HEK293 (cell line): ENCODE results near the gene ROR2.

ENCODE experiments used
- CTCF ChIP-seq: fragments of 450-650 bp; formaldehyde crosslinking; IDR thresholded peaks from 2 replicates; pipeline ENCODE4 v1.5.1; 2016; ENCODE audit warnings: missing biosample characterization, missing genetic modification characterization
- KLF1 ChIP-seq: fragments of 450-650 bp; formaldehyde crosslinking; IDR thresholded peaks from 2 replicates; pipeline ENCODE4 v1.5.1; 2016; ENCODE audit warnings: missing biosample characterization, missing genetic modification characterization
- PATZ1 ChIP-seq: fragments of 450-650 bp; formaldehyde crosslinking; IDR thresholded peaks from 2 replicates; pipeline ENCODE4 v1.5.1; 2016; ENCODE audit warnings: missing biosample characterization, missing genetic modification characterization
- PRDM2 ChIP-seq: fragments of 450-650 bp; formaldehyde crosslinking; IDR thresholded peaks from 2 replicates; pipeline ENCODE4 v1.5.1; 2016; ENCODE audit warnings: missing biosample characterization, missing genetic modification characterization, borderline replicate concordance
- ZNF112 ChIP-seq: fragments of 450-650 bp; formaldehyde crosslinking; IDR thresholded peaks from 2 replicates; pipeline ENCODE4 v1.5.0; 2017; ENCODE audit warnings: missing biosample characterization, missing genetic modification characterization
- ZNF155 ChIP-seq: fragments of 450-650 bp; formaldehyde crosslinking; IDR thresholded peaks from 2 replicates; pipeline ENCODE4 v1.5.1; 2016; ENCODE audit warnings: missing biosample characterization, missing genetic modification characterization
- ZNF175 ChIP-seq: fragments of 450-650 bp; formaldehyde crosslinking; IDR thresholded peaks from 2 replicates; pipeline ENCODE4 v1.5.1; 2016; ENCODE audit warnings: missing biosample characterization, missing genetic modification characterization
- ZNF23 ChIP-seq: fragments of 450-650 bp; formaldehyde crosslinking; IDR thresholded peaks from 2 replicates; pipeline ENCODE4 v1.5.1; 2016; ENCODE audit warnings: missing biosample characterization, missing genetic modification characterization, borderline replicate concordance
- ZNF830 ChIP-seq: fragments of 450-650 bp; IDR thresholded peaks from 2 replicates; pipeline ENCODE4 v1.5.0; 2018; ENCODE audit warnings: missing biosample characterization, missing genetic modification characterization, low read depth, mild to moderate bottlenecking, moderate library complexity

GRCh38 chr9:91933556-91934352 lies 16.3 kb downstream of the ROR2 start:
- TF ChIP-seq CTCF = no peak
- TF ChIP-seq ZNF112 = no peak
- TF ChIP-seq PATZ1 (tag by site-specific recombination) = no peak
- no peak for TF ChIP-seq PRDM2 (tag by site-specific recombination)
- TF ChIP-seq ZNF155 (tag by site-specific recombination) = no peak
- TF ChIP-seq ZNF23 = no peak
- no peak for TF ChIP-seq ZNF830 (tag by site-specific recombination)
- no peak for TF ChIP-seq ZNF175 (tag by site-specific recombination)
- no peak for TF ChIP-seq KLF1 (tag by site-specific recombination)
